ENCODE results near the gene NELFA. TPM values are rescaled to one million over a fixed set of nuclear protein-coding genes. Genes with fewer than 3 reads are reported as not detected.

Gene NELFA
- total RNA-seq, 1 experiment from 2014 or later: 34.5 TPM

Other genes starting within 250 kb of the NELFA start
- 8.6 and 9.6 TPM in 2 replicates for gene FGFR3, start 215.7 kb downstream of the NELFA start, total RNA-seq (2014; rRNA removed; shearing (Covaris generic); ENCODE audit: low replicate concordance)
- 28.1 and 31.9 TPM in 2 replicates for gene LETM1, start 152.8 kb downstream of the NELFA start, total RNA-seq (2014; rRNA removed; shearing (Covaris generic); ENCODE audit: low replicate concordance)
- 54.8 and 67.7 TPM in 2 replicates for gene NSD2, start 137.6 kb downstream of the NELFA start, total RNA-seq (2014; rRNA removed; shearing (Covaris generic); ENCODE audit: low replicate concordance)
- 2.7 and 3.0 TPM in 2 replicates for gene NAT8L, start 50.4 kb upstream of the NELFA start, total RNA-seq (2014; rRNA removed; shearing (Covaris generic); ENCODE audit: low replicate concordance)
- 4.2 and 8.6 TPM in 2 replicates for gene HAUS3, start 233.1 kb upstream of the NELFA start, total RNA-seq (2014; rRNA removed; shearing (Covaris generic); ENCODE audit: low replicate concordance)
- gene POLN, start 233.1 kb upstream of the NELFA start, total RNA-seq (2014; rRNA removed; shearing (Covaris generic); ENCODE audit: low replicate concordance): 0.10 and 0.58 TPM in 2 replicates